B cell (primary cell): ENCODE data around the gene LIPK.

ENCODE experiments used
- CTCF ChIP-seq: fragments of 200-600 bp; IDR thresholded peaks from one replicate; pipeline ENCODE4 v1.8.0; 2022; ENCODE audit warnings: antibody characterized with exemption, mild to moderate bottlenecking
- EZH2 ChIP-seq: IDR thresholded peaks from 2 replicates; pipeline ENCODE4 v1.6.1; 2012; ENCODE audit warnings: borderline replicate concordance, low read depth, mild to moderate bottlenecking, moderate library complexity, low read length; ENCODE audit not compliant: insufficient read depth, poor library complexity, severe bottlenecking

- TF ChIP-seq CTCF, result no peak
- TF ChIP-seq EZH2, result no peak
Measured at GRCh38 chr10:88733215-88733614, 27.2 kb downstream of the LIPK start.
